Esophagus mucosa (tissue), 1 donor: ENCODE data around the gene TIGD6. TPM values are rescaled to one million over a fixed set of nuclear protein-coding genes. Genes with fewer than 3 reads are reported as not detected.

Experiments
- total RNA-seq: library from RNA; stranded (reverse); gene quantifications from one replicate; pipeline ENCODE4 v1.2.4, GENCODE V29; 2023
- donor health status: DM: yes; HTN: yes; CAD: no.

Gene TIGD6
- total RNA-seq, 1 donor from 2014 or later, result 2.6 TPM

Other genes starting within 250 kb of the TIGD6 start
- gene PDE6A, start 55.9 kb downstream of the TIGD6 start, total RNA-seq, result 0.48 TPM
- gene SLC26A2, start 39.9 kb downstream of the TIGD6 start, total RNA-seq, result 8.9 TPM
- gene HMGXB3, start 85 bp upstream of the TIGD6 start, total RNA-seq, result 13.4 TPM
- 2.7 TPM for gene CSF1R, start 85.9 kb upstream of the TIGD6 start, total RNA-seq
- gene PDGFRB, start 155.2 kb upstream of the TIGD6 start, total RNA-seq, result 11.5 TPM
- not detected for gene CDX1, start 166.1 kb upstream of the TIGD6 start, total RNA-seq
- gene SLC6A7, start 189.4 kb upstream of the TIGD6 start, total RNA-seq, result not detected